CD14-positive monocyte (primary cell): Measurements from ENCODE around the gene MAST4. TPM values are rescaled to one million over a fixed set of nuclear protein-coding genes. Genes with fewer than 3 reads are reported as not detected.

Source experiments
- DNase-seq, 3 donors: peaks; one replicate each; pipeline ENCODE4 v3.0.0-alpha.2; 2011 to 2022
- H2AFZ ChIP-seq: 2 replicates; pipeline ENCODE4 v1.6.0; 2012; ENCODE audit warnings: mild to moderate bottlenecking, low read depth, low read length, inconsistent platforms; ENCODE audit not compliant: insufficient read depth, poor library complexity, severe bottlenecking
- H3K27ac ChIP-seq, 2 donors: 1 replicate in 1 of 2; 2 replicates in 1 of 2; pipeline ENCODE4 v1.5.1; 2012 to 2013; ENCODE audit warnings: low read length in 2 of 2, control low read depth in 1 of 2, inconsistent platforms in 1 of 2, low read depth in 1 of 2, mild to moderate bottlenecking in 1 of 2
- H3K27me3 ChIP-seq, 2 donors: one replicate each; pipeline versions ENCODE4 v1.6.0 to v1.6.1; 2011 to 2013; ENCODE audit warnings: low read length in 2 of 2; ENCODE audit not compliant: control insufficient read depth in 2 of 2, insufficient read depth in 2 of 2
- H3K36me3 ChIP-seq, 2 donors: replicated peaks in 1 of 2; 1 replicate in 1 of 2; 2 replicates in 1 of 2; pipeline versions ENCODE4 v1.5.1 to v1.6.1; 2012 to 2013; ENCODE audit warnings: low read length in 2 of 2, control low read depth in 1 of 2, inconsistent platforms in 1 of 2, mild to moderate bottlenecking in 1 of 2; ENCODE audit not compliant: insufficient read depth in 2 of 2, control insufficient read depth in 1 of 2
- H3K4me1 ChIP-seq, 2 donors: 1 replicate in 1 of 2; 2 replicates in 1 of 2; pipeline versions ENCODE4 v1.5.1 to v1.6.1; 2012 to 2013; ENCODE audit warnings: low read length in 2 of 2, control low read depth in 1 of 2, inconsistent platforms in 1 of 2, mild to moderate bottlenecking in 1 of 2, moderate library complexity in 1 of 2; ENCODE audit not compliant: insufficient read depth in 2 of 2, control insufficient read depth in 1 of 2
- H3K4me2 ChIP-seq: replicated peaks from 2 replicates; pipeline ENCODE3; 2012; ENCODE audit warnings: low read length, moderate library complexity, mild to moderate bottlenecking; ENCODE audit not compliant: poor library complexity, severe bottlenecking; ENCODE audit errors: extremely low read depth
- H3K4me3 ChIP-seq, 3 experiments: fragments of 200-600 bp in 1 of 3; sonication (generic) in 1 of 3; replicated peaks in 1 of 3; 1 replicate in 2 of 3; 2 replicates in 1 of 3; pipeline ENCODE4 v1.5.1; 2011 to 2013; ENCODE audit warnings: low read length in 3 of 3, mild to moderate bottlenecking in 3 of 3, control low read depth in 2 of 3, low read depth in 2 of 3, inconsistent platforms in 1 of 3, moderate library complexity in 1 of 3
- H3K79me2 ChIP-seq: 2 replicates; pipeline ENCODE4 v1.6.0; 2012; ENCODE audit warnings: mild to moderate bottlenecking, control low read depth, inconsistent platforms, low read length, moderate library complexity; ENCODE audit not compliant: insufficient read depth
- H3K9ac ChIP-seq: 2 replicates; pipeline ENCODE4 v1.6.0; 2017; ENCODE audit warnings: low read length, mild to moderate bottlenecking; ENCODE audit not compliant: insufficient read depth, poor library complexity, severe bottlenecking
- H3K9me3 ChIP-seq, 2 donors: replicated peaks in 1 of 2; 1 replicate in 1 of 2; 2 replicates in 1 of 2; pipeline versions ENCODE4 v1.5.1 to v1.6.1; 2012 to 2013; ENCODE audit warnings: low read length in 2 of 2, control low read depth in 1 of 2; ENCODE audit not compliant: control insufficient read depth in 1 of 2, insufficient read depth in 1 of 2
- H4K20me1 ChIP-seq: 2 replicates; pipeline ENCODE4 v1.6.0; 2012; ENCODE audit warnings: mild to moderate bottlenecking, low read length, control low read depth, moderate library complexity; ENCODE audit not compliant: insufficient read depth
- H3K27ac Mint-ChIP-seq, 7 donors: one replicate each; pipeline ENCODE4 v1.8.0; 2020; ENCODE audit warnings: mild to moderate bottlenecking in 7 of 7, mixed read lengths in 7 of 7, moderate library complexity in 6 of 7, inconsistent platforms in 2 of 7
- H3K27me3 Mint-ChIP-seq, 3 donors: one replicate each; pipeline ENCODE4 v1.8.0; 2021 to 2022; ENCODE audit warnings: low read depth in 3 of 3, mild to moderate bottlenecking in 3 of 3, mixed read lengths in 3 of 3, moderate library complexity in 3 of 3, inconsistent platforms in 1 of 3
- H3K36me3 Mint-ChIP-seq, 2 donors: one replicate each; pipeline ENCODE4 v1.8.0; 2020; ENCODE audit warnings: mixed read lengths in 2 of 2, inconsistent platforms in 1 of 2, mild to moderate bottlenecking in 1 of 2
- H3K4me1 Mint-ChIP-seq: one replicate; pipeline ENCODE4 v1.8.0; 2020; ENCODE audit warnings: mild to moderate bottlenecking, mixed read lengths
- H3K4me3 Mint-ChIP-seq, 2 donors: one replicate each; pipeline ENCODE4 v1.8.0; 2020; ENCODE audit warnings: mild to moderate bottlenecking in 2 of 2, mixed read lengths in 2 of 2, moderate library complexity in 1 of 2
- H3K9me3 Mint-ChIP-seq, 7 donors: one replicate each; pipeline ENCODE4 v1.8.0; 2020 to 2022; ENCODE audit warnings: mixed read lengths in 7 of 7, mild to moderate bottlenecking in 6 of 7, moderate library complexity in 6 of 7, inconsistent platforms in 2 of 7
- WGBS: methylation state at CpG from one replicate; pipeline ENCODE4 v1.1.5; 2013; ENCODE audit warnings: missing lambda C conversion rate; ENCODE audit not compliant: insufficient coverage; 5-methylcytosine and 5-hydroxymethylcytosine counted together
- intact Hi-C, 2 donors: fragments of 100-400 bp; cut with micrococcal nuclease; formaldehyde crosslinking; loops; one replicate each; pipeline versions ENCODE4 v1.15.0 to v1.15.1; 2023
- polyA plus RNA-seq, 3 donors: library from polyadenylated mRNA; depleted of rRNA in 1 of 3; unstranded in 2 of 3; stranded (reverse) in 1 of 3; fragments of 300-500 nt in 2 of 3; fragments of >200 nt in 1 of 3; fragmentation: Illumina TruSeq in 2 of 3; gene quantifications; 1 replicate in 2 of 3; 2 replicates in 1 of 3; pipeline ENCODE4 v1.2.3, GENCODE V29; 2012 to 2021
- TF ChIP-seq, protein P1 (sequence below): fragments of 200-600 bp; IDR thresholded peaks from one replicate; pipeline ENCODE4 v1.8.0; 2022; ENCODE audit warnings: antibody characterized with exemption, mild to moderate bottlenecking

Gene MAST4
- polyA plus RNA-seq, 3 donors: 0.03 to 0.24 TPM; not detected in 1

DNA sequence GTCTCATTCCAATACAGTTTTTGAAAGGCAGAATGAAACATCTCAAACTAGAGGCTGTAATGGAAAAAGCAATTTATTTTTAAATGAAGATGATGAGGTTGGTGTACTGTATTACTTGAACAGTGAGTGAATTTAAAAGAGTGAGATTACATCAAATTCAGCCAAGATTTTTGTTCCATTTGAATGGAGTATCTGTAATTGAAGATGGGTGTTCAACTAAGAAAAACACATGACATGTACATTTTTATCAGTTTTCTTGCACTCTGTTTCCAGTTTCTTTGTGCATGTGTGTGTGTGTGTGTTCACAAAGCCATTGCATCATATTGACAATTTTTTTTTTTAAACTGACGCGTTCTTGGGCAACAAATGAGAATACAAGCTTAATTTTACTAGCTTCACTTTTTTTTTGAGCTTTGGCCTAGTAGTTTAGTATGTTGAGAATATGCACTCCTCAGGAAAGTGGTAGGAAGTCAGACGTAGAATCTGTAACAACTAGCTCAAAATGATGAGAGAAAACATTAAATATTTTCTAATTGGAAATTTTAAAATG lies 243.5 kb downstream of the MAST4 start:
- peaks cover 0 to 5% (median 0%) of the 10 kb centered on the region in 7 donors for H3K9me3 Mint-ChIP-seq
- peaks cover 0 to 2% (median 0%) of the 10 kb centered on the region in 3 donors for H3K27me3 Mint-ChIP-seq
- no peaks in the 10 kb centered on the region for H3K9me3 ChIP-seq
- no peak overlapping the region for H2AFZ ChIP-seq
- no CpG with 5 or more reads among the region's 3 CpGs for WGBS
- H3K9ac ChIP-seq: no peak overlapping the region
- no peaks in the 10 kb centered on the region for H3K79me2 ChIP-seq
- no peak overlapping the region for H3K4me3 ChIP-seq
- H3K36me3 Mint-ChIP-seq: no peaks in the 10 kb centered on the region
- H3K27ac Mint-ChIP-seq: peak overlapping the region in 1 of 7 donors; percentile 61
- no peaks in the 10 kb centered on the region for H3K36me3 ChIP-seq
- DNase-seq: peak; percentile 32 to 56 (median 54)
- TF ChIP-seq, protein P1, sequence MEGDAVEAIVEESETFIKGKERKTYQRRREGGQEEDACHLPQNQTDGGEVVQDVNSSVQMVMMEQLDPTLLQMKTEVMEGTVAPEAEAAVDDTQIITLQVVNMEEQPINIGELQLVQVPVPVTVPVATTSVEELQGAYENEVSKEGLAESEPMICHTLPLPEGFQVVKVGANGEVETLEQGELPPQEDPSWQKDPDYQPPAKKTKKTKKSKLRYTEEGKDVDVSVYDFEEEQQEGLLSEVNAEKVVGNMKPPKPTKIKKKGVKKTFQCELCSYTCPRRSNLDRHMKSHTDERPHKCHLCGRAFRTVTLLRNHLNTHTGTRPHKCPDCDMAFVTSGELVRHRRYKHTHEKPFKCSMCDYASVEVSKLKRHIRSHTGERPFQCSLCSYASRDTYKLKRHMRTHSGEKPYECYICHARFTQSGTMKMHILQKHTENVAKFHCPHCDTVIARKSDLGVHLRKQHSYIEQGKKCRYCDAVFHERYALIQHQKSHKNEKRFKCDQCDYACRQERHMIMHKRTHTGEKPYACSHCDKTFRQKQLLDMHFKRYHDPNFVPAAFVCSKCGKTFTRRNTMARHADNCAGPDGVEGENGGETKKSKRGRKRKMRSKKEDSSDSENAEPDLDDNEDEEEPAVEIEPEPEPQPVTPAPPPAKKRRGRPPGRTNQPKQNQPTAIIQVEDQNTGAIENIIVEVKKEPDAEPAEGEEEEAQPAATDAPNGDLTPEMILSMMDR: no peak
- H3K4me2 ChIP-seq: no peak overlapping the region
- no peak overlapping the region for H3K27ac ChIP-seq
- peaks cover 19 to 38% of the 10 kb centered on the region in 2 donors for H3K4me1 ChIP-seq
- no peak overlapping the region for H3K4me3 Mint-ChIP-seq
- H3K4me1 Mint-ChIP-seq: peaks cover 33% of the 10 kb centered on the region
- H4K20me1 ChIP-seq: no peaks in the 10 kb centered on the region
- no peaks in the 10 kb centered on the region for H3K27me3 ChIP-seq
- intact Hi-C loops: loop anchor here in 1 of 2 donors (10.0 kb wide), 1 partner anchor 45 kb away; no protein-coding TSS in a partner anchor

DNA sequence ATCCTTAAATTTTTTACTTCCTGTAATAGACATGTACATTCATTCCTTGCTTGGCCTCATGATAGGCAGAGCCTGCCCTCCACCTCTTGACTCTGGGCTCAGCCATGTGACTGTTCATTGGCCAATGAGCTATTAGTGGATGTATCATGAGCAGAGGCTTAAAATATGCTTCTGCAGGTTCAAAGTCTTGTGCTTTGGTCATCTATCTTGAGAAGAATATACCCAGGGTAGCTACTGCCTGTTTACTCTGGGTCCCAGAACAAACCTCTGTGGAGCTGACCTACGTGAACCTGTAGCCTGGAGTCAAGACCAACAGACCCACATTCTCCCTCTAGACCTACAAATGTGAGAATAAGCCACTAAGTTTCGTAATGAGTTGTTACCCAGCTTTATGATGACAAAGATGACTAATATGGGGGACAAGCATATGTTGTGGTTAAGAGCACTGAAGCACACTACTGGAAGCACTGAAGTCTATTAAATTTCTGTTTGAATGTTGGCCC lies 244.4 kb downstream of the MAST4 start:
- Mint-ChIP-seq H3K4me3 (no peak overlapping the region), H3K9me3 (peaks cover 0 to 5% (median 0%) of the 10 kb centered on the region in 7 donors), H3K4me1 (peaks cover 33% of the 10 kb centered on the region), H3K27ac (peak overlapping the region; percentile 74 to 93 (median 87)), H3K27me3 (peaks cover 0 to 2% (median 0%) of the 10 kb centered on the region in 3 donors), H3K36me3 (no peaks in the 10 kb centered on the region)
- H3K27me3 ChIP-seq: no peaks in the 10 kb centered on the region
- no peaks in the 10 kb centered on the region for H3K79me2 ChIP-seq
- peak overlapping the region; percentile 38 to 73 for H3K27ac ChIP-seq
- 0% methylated on average over 1 of the region's 2 CpGs for WGBS
- H3K36me3 ChIP-seq: no peaks in the 10 kb centered on the region
- TF ChIP-seq, protein P1: no peak
- intact Hi-C loops: no loop called here
- peaks cover 19 to 38% of the 10 kb centered on the region in 2 donors for H3K4me1 ChIP-seq
- H3K9me3 ChIP-seq: no peaks in the 10 kb centered on the region
- DNase-seq: peak; percentile 63 to 84 (median 80)
- no peak overlapping the region for H3K4me3 ChIP-seq
- no peak overlapping the region for H2AFZ ChIP-seq
- H3K9ac ChIP-seq: no peak overlapping the region
- H4K20me1 ChIP-seq: no peaks in the 10 kb centered on the region
- no peak overlapping the region for H3K4me2 ChIP-seq
